Measurements from ENCODE around the gene LMTK2.

- TF ChIP-seq CTCF (IDR thresholded peaks at IDR 0.05) (no peak), POLR2A (IDR thresholded peaks at IDR 0.05) (no peak)
These were observed 27.1 kb downstream of the LMTK2 start for GRCh38 chr7:98133621-98134303.
